Measurements from ENCODE around the gene ZNF454.

DNA sequence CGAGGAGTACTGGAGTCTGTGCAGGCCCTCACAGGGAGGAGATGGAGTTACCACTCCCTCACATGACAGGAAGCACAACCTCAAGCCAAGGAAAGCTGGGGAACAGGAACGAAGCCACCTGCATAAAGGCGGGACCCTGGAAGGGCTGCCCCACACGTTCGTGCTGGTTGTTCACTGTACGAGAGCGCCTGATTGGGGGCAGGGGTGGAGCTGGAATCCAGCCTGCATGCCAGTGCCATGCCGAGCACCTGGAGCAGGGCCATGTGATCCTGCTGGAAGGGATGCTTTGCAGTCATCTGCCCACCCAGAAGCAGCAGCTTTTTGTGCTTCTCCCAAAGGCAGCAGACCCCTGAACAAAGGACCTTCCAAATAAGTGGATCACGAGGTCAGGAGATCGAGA, 42.7 kb downstream of the ZNF454 start:
- TF ChIP-seq, protein P1, sequence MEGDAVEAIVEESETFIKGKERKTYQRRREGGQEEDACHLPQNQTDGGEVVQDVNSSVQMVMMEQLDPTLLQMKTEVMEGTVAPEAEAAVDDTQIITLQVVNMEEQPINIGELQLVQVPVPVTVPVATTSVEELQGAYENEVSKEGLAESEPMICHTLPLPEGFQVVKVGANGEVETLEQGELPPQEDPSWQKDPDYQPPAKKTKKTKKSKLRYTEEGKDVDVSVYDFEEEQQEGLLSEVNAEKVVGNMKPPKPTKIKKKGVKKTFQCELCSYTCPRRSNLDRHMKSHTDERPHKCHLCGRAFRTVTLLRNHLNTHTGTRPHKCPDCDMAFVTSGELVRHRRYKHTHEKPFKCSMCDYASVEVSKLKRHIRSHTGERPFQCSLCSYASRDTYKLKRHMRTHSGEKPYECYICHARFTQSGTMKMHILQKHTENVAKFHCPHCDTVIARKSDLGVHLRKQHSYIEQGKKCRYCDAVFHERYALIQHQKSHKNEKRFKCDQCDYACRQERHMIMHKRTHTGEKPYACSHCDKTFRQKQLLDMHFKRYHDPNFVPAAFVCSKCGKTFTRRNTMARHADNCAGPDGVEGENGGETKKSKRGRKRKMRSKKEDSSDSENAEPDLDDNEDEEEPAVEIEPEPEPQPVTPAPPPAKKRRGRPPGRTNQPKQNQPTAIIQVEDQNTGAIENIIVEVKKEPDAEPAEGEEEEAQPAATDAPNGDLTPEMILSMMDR (IDR thresholded peaks at IDR 0.05), result no peak
- no peak for TF ChIP-seq EP300 (IDR thresholded peaks at IDR 0.05)
